Upper lobe of left lung (tissue), 4 donors: ENCODE measurements around the gene DUSP16.

ENCODE experiments used
- CTCF ChIP-seq, 6 experiments: fragments of 450-650 bp in 4 of 6; fragments of 200-600 bp in 2 of 6; sonication (generic) in 2 of 6; IDR thresholded peaks; one replicate each; pipeline ENCODE4 v1.5.1; 2016 to 2019; ENCODE audit warnings: antibody characterized with exemption in 6 of 6
- POLR2A ChIP-seq, 4 donors: fragments of 450-650 bp; IDR thresholded peaks; one replicate each; pipeline ENCODE4 v1.5.1; 2016 to 2017; ENCODE audit warnings: antibody characterized with exemption in 4 of 4, mild to moderate bottlenecking in 2 of 4

DNA sequence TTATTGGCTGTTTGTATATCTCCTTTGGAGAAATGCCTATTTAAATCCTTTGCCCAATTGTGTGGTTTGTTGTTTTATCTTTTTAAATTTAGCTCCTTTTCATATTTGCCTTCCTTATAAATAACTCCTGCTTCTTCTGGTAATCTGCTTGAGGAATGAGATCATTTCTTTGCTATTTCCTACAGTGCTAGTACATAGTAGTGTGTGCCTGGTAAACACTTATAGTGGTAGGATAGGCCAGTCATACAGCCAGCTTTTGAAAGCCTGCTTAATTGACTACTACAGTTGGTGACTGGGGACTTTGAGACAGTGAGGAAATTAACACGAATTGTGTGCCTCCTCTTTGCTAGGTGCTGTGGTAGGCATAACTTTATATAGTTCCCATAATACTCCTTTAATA lies 137.0 kb downstream of the DUSP16 start:
- TF ChIP-seq POLR2A (IDR thresholded peaks at IDR 0.05) (peak in 1 of 4 donors; percentile 35), CTCF (IDR thresholded peaks at IDR 0.05) (no peak)
